Measurements from ENCODE around the gene USP17L5.
"Not testable (repeated sequence)": the region's sequence is repeated elsewhere in the genome, so short reads cannot be mapped to it uniquely, and the experiment has no call there.

USP17L5 gene, protein sequence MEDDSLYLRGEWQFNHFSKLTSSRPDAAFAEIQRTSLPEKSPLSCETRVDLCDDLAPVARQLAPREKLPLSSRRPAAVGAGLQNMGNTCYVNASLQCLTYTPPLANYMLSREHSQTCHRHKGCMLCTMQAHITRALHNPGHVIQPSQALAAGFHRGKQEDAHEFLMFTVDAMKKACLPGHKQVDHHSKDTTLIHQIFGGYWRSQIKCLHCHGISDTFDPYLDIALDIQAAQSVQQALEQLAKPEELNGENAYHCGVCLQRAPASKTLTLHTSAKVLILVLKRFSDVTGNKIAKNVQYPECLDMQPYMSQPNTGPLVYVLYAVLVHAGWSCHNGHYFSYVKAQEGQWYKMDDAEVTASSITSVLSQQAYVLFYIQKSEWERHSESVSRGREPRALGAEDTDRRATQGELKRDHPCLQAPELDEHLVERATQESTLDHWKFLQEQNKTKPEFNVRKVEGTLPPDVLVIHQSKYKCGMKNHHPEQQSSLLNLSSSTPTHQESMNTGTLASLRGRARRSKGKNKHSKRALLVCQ

GRCh38 chr4:9339103-9339502 is at the start of gene USP17L5:
Gene USP17L5, plus strand, starts transcription at chr4:9339403. Its CDS starts 0 bp downstream, at chr4:9339403.
- not testable (repeated sequence) for DNase-seq

GRCh38 chr4:9324191-9324590 is 15.0 kb upstream of the USP17L5 start:
- not testable (repeated sequence) for DNase-seq

DNA sequence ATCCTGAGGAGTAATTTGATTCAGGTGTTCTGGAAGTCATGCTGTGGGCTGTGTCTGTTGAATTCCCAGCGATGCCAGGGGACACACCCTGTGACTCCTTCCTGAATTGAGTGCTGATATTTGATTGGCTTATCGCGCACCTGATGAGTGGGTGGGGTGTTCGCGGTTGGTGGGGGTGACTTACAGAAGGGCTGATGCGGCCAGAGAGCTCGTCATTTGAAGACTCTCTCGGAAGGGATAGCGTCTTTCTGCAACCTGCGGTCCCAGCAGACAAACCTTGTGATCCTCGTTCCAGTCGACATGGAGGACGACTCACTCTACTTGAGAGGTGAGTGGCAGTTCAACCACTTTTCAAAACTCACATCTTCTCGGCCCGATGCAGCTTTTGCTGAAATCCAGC is 14.3 kb upstream of the USP17L5 start, which contains the start of gene USP17L24:
TSS of gene USP17L24 (plus strand) at position 301 of the 400 bp plus-strand sequence. CDS start at position 301, 0 bp downstream.
- not testable (repeated sequence) for DNase-seq

DNA sequence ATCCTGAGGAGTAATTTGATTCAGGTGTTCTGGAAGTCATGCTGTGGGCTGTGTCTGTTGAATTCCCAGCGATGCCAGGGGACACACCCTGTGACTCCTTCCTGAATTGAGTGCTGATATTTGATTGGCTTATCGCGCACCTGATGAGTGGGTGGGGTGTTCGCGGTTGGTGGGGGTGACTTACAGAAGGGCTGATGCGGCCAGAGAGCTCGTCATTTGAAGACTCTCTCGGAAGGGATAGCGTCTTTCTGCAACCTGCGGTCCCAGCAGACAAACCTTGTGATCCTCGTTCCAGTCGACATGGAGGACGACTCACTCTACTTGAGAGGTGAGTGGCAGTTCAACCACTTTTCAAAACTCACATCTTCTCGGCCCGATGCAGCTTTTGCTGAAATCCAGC is 9.6 kb upstream of the USP17L5 start, which contains the start of gene USP17L25:
TSS of gene USP17L25 (plus strand) at position 301 of the 400 bp plus-strand sequence. CDS start at position 301, 0 bp downstream.
- not testable (repeated sequence) for DNase-seq

- not testable (repeated sequence) for DNase-seq
These were observed 4.8 kb upstream of the USP17L5 start, which contains the start of gene USP17L26 for GRCh38 chr4:9334358-9334757. Gene USP17L26, plus strand, starts transcription at chr4:9334658. Its CDS starts 0 bp downstream, at chr4:9334658.

GRCh38 chr4:9343848-9344247 is 4.6 kb downstream of the USP17L5 start, which contains the start of gene USP17L27:
Gene USP17L27, plus strand, starts transcription at chr4:9344148. Its CDS starts 0 bp downstream, at chr4:9344148.
- DNase-seq = not testable (repeated sequence)

- not testable (repeated sequence) for DNase-seq
These were observed 9.4 kb downstream of the USP17L5 start, which contains the start of gene USP17L28 for GRCh38 chr4:9348593-9348992. Gene USP17L28, plus strand, starts transcription at chr4:9348893. Its CDS starts 0 bp downstream, at chr4:9348893.

GRCh38 chr4:9350866-9351265 is 11.7 kb downstream of the USP17L5 start:
- DNase-seq = not testable (repeated sequence)

GRCh38 chr4:9353338-9353737 is 14.1 kb downstream of the USP17L5 start, which contains the start of gene USP17L29:
Gene USP17L29, plus strand, starts transcription at chr4:9353638. Its CDS starts 0 bp downstream, at chr4:9353638.
- not testable (repeated sequence) for DNase-seq

GRCh38 chr4:9362829-9363228 is 23.6 kb downstream of the USP17L5 start, which contains the start of gene USP17L30:
Gene USP17L30, plus strand, starts transcription at chr4:9363129. Its CDS starts 0 bp downstream, at chr4:9363129.
- not testable (repeated sequence) for DNase-seq

GRCh38 chr4:9379881-9380280 is 40.7 kb downstream of the USP17L5 start:
- not testable (repeated sequence) for DNase-seq

DNA sequence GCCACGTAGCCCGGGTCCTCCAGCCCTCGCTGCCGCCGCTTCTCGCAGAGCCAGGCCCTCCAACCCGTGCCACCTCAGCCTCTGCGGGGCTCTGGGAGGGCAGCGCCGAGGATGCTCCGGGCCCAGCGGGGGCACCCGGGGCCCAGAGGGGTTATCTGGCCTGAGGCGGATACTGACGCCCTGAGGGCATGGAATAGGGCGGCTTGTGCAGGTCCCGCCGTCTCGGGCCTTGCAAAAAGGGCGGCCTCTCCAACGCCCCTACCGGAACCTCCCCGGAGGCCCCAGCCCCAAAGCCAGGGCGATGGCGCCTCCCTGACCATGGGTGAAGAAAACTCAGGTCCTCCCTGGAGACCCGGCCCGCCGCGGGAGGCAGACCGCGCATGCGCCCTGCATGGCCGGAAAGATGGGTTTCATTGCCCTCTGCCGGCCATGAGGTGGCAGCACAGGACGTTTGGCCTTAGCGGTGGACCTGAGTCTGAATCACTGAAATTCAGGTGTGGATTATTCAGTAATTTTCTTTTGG is 41.9 kb downstream of the USP17L5 start:
- not testable (repeated sequence) for DNase-seq

DNA sequence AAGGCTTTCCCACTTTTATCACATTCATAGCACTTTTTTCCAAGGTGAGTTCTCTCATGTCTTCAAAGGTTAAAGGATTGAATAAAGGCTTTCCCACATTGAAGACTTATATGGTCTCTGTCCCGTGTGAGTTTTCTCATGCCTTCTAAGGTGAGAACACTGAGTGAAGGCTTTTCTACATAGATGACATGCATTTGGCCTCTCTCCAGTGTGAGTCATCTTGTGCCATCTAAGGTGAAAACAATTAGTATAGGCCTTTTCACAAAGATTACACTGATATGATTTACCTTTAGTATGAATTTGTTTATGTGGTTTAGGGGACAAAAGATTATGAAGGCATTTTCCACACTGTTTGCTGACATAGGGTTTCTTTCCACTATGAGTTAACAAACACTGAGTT is 44.9 kb downstream of the USP17L5 start:
- DNase-seq = no peak

DNA sequence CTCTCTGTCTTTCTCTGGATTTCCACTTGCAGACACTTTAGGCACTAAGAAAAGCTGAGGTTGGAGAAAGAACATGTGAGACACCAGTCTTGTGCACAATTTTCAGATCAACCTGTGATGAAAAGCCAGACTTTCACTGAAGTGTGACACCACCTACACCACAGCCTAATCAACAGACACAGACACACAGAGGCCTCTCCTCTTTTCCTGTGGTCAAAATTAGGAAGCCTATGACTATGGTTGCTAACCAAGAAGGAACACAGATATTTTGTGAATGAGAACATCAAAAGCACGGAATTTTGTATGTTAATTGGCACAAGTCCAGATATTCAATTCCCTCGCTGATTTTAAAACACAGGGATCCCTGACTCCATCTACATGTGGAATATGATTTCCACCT is 49.8 kb downstream of the USP17L5 start:
- not testable (repeated sequence) for DNase-seq

All from SIG-M5 (cell line).